Smooth muscle cell of bladder (primary cell): ENCODE data around the gene RNF6. TPM values are rescaled to one million over a fixed set of nuclear protein-coding genes. Genes with fewer than 3 reads are reported as not detected.

Experiments used
- total RNA-seq: library from RNA; depleted of rRNA; stranded (reverse); fragments of >200 nt; gene quantifications from 2 replicates; pipeline ENCODE4 v1.2.3, GENCODE V29; 2014

Gene RNF6
- 48.6 and 54.6 TPM in 2 replicates for total RNA-seq

GRCh38 chr13:26221721-26222519 lies at the start of gene RNF6:
Gene RNF6, minus strand, starts transcription at chr13:26222314. Its CDS starts 2,665 bp downstream, at chr13:26219649.

GRCh38 chr13:26253787-26254582 lies 31.9 kb upstream of the RNF6 start, which contains the start of gene CDK8:
Gene CDK8, plus strand, starts transcription at chr13:26254129. Its CDS starts 513 bp downstream, at chr13:26254642.

Other genes starting within 250 kb of the RNF6 start
- under 0.01 TPM in 2 replicates for gene SHISA2, start 170.3 kb downstream of the RNF6 start, total RNA-seq
- gene CDK8, start 31.8 kb upstream of the RNF6 start, total RNA-seq = 16.6 and 18.2 TPM in 2 replicates